Measurements from ENCODE around the gene SPOCK1.

DNA sequence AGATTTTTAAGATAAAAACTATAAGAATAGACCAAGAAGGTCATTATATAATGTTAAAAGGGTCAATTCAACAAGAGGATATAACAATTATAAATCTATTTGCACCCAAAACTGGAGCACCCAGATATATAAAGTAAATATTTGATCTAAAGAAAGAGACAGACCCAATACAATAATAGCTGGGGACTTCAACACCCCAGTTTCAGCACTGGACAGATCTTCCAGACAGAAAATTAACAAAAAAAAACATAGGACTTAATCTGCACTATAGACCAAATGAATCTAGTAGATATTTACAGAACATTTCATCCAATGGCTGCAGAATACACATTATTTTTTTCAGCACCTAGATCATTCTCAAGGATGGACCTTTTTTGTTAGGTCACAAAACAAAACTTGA lies 331.9 kb downstream of the SPOCK1 start:
- no peak for TF ChIP-seq SP1 (IDR thresholded peaks at IDR 0.05)
- TF ChIP-seq BHLHE40 (IDR thresholded peaks at IDR 0.05; ENCODE audit: borderline replicate concordance), result no peak
- TF ChIP-seq NFRKB (IDR thresholded peaks at IDR 0.05), result no peak
- no peak for TF ChIP-seq ZNF384 (IDR thresholded peaks at IDR 0.05)
- no peak for TF ChIP-seq FOXK2 (IDR thresholded peaks at IDR 0.05)
- no peak for TF ChIP-seq SUZ12 (IDR thresholded peaks at IDR 0.05)
- TF ChIP-seq ARNT (IDR thresholded peaks at IDR 0.05), result no peak
- no peak for TF ChIP-seq FOXM1 (IDR thresholded peaks at IDR 0.05; ENCODE audit: borderline replicate concordance)
- no peak for TF ChIP-seq TARDBP (IDR thresholded peaks at IDR 0.05)
- TF ChIP-seq CTBP1 (IDR thresholded peaks at IDR 0.05; ENCODE audit: borderline replicate concordance), result no peak
- no peak for TF ChIP-seq ELF4 (IDR thresholded peaks at IDR 0.05)
- TF ChIP-seq HDGF (IDR thresholded peaks at IDR 0.05; ENCODE audit: borderline replicate concordance), result no peak

Measured in HEK293T (cell line).